ENCODE results near the gene FAM76A. TPM values are rescaled to one million over a fixed set of nuclear protein-coding genes. Genes with fewer than 3 reads are reported as not detected.

FAM76A gene
- total and polyA plus RNA-seq, 4 donors, result 1.7 to 7.4 (median 4.9) TPM

GRCh38 chr1:27784700-27785099, 58.9 kb downstream of the FAM76A start:
- no peak for TF ChIP-seq JUND (IDR thresholded peaks at IDR 0.05)
- TF ChIP-seq FOXA1 (IDR thresholded peaks at IDR 0.05), result no peak
- TF ChIP-seq RAD21 (IDR thresholded peaks at IDR 0.05), result no peak
- TF ChIP-seq ZBTB33 (IDR thresholded peaks at IDR 0.05), result no peak
- TF ChIP-seq REST (IDR thresholded peaks at IDR 0.05), result no peak
- TF ChIP-seq HNF4G (IDR thresholded peaks at IDR 0.05), result no peak
- TF ChIP-seq EGR1 (IDR thresholded peaks at IDR 0.05; ENCODE audit: low read depth in 2 of 2), result no peak
- TF ChIP-seq CTCF (IDR thresholded peaks at IDR 0.05; ENCODE audit: low read depth, low read length, missing input control), result no peak
- TF ChIP-seq FOXA2 (IDR thresholded peaks at IDR 0.05), result no peak
- no peak for TF ChIP-seq SP1 (IDR thresholded peaks at IDR 0.05)
- TF ChIP-seq MAX (IDR thresholded peaks at IDR 0.05), result no peak
- TF ChIP-seq RXRA (IDR thresholded peaks at IDR 0.05), result no peak
- no peak for TF ChIP-seq YY1 (IDR thresholded peaks at IDR 0.05)
- TF ChIP-seq TAF1 (conservative IDR thresholded peaks at IDR 0.05), result no peak
- TF ChIP-seq HNF4A (conservative IDR thresholded peaks at IDR 0.05), result no peak
- Histone ChIP-seq H3K4me1 (ENCODE audit: control insufficient read depth in 4 of 4, insufficient read depth in 4 of 4, low read length in 3 of 4) (peaks cover 0 to 2% (median under 1%) of the 10 kb centered on the region in 4 donors), H3K4me3 (ENCODE audit: low read depth in 1 of 3, low read length in 3 of 3) (no peak overlapping the region), H3K36me3 (ENCODE audit: control insufficient read depth in 4 of 4, insufficient read depth in 3 of 4, low read depth in 1 of 4, low read length in 3 of 4) (no peaks in the 10 kb centered on the region), H3K27ac (ENCODE audit: low read depth in 1 of 2, low read length in 2 of 2) (no peak overlapping the region), H3K9ac (ENCODE audit: low read depth in 1 of 2, low read length in 2 of 2) (no peak overlapping the region), H3K9me3 (ENCODE audit: control insufficient read depth in 4 of 4, low read length in 3 of 4) (no peaks in the 10 kb centered on the region), H3K27me3 (ENCODE audit: control insufficient read depth in 4 of 4, insufficient read depth in 4 of 4, low read length in 3 of 4) (no peaks in the 10 kb centered on the region)
- no peak for DNase-seq (ENCODE audit: low spot score)
- 96% methylated on average over 1 of the region's 1 CpG for WGBS

- no peak overlapping the region for H3K27ac ChIP-seq (ENCODE audit: low read depth in 1 of 2, low read length in 2 of 2)
- TF ChIP-seq ATF3 (IDR thresholded peaks at IDR 0.05), result no peak
- TF ChIP-seq TAF1 (conservative IDR thresholded peaks at IDR 0.05), result no peak
- no peak for TF ChIP-seq EGR1 (IDR thresholded peaks at IDR 0.05; ENCODE audit: low read depth in 2 of 2)
- no peak for TF ChIP-seq FOXA1 (IDR thresholded peaks at IDR 0.05)
- no peak for TF ChIP-seq YY1 (IDR thresholded peaks at IDR 0.05)
- no peak for TF ChIP-seq JUND (IDR thresholded peaks at IDR 0.05)
- no peak for TF ChIP-seq REST (IDR thresholded peaks at IDR 0.05)
- TF ChIP-seq RXRA (IDR thresholded peaks at IDR 0.05), result no peak
- TF ChIP-seq ZBTB33 (IDR thresholded peaks at IDR 0.05), result no peak
- TF ChIP-seq FOXA2 (IDR thresholded peaks at IDR 0.05), result no peak
- no peaks in the 10 kb centered on the region for H3K27me3 ChIP-seq (ENCODE audit: control insufficient read depth in 4 of 4, insufficient read depth in 4 of 4, low read length in 3 of 4)
- peaks cover 0 to 2% (median under 1%) of the 10 kb centered on the region in 4 donors for H3K4me1 ChIP-seq (ENCODE audit: control insufficient read depth in 4 of 4, insufficient read depth in 4 of 4, low read length in 3 of 4)
- no peak overlapping the region for H3K4me3 ChIP-seq (ENCODE audit: low read depth in 1 of 3, low read length in 3 of 3)
- H3K9me3 ChIP-seq (ENCODE audit: control insufficient read depth in 4 of 4, low read length in 3 of 4), result no peaks in the 10 kb centered on the region
- no peak for DNase-seq (ENCODE audit: low spot score)
- peaks cover 0 to 4% (median 0%) of the 10 kb centered on the region in 4 donors for H3K36me3 ChIP-seq (ENCODE audit: control insufficient read depth in 4 of 4, insufficient read depth in 3 of 4, low read depth in 1 of 4, low read length in 3 of 4)
- H3K9ac ChIP-seq (ENCODE audit: low read depth in 1 of 2, low read length in 2 of 2), result no peak overlapping the region
Observed at GRCh38 chr1:27785781-27786455, 60.2 kb downstream of the FAM76A start.
